HG02798 (cell line): ENCODE measurements around the gene KYNU.
"Not testable (repeated sequence)": the region's sequence is repeated elsewhere in the genome, so short reads cannot be mapped to it uniquely, and the experiment has no call there.

Source experiments
- ATAC-seq: cut with Tn5 transposase; IDR thresholded peaks from one replicate; pipeline ENCODE4 v1.9.1; 2021; ENCODE audit warnings: mild to moderate bottlenecking; ENCODE audit not compliant: unreplicated experiment, poor library complexity

KYNU gene

GRCh38 chr2:142869461-142870106 is 7.9 kb upstream of the KYNU start:
- no peak for ATAC-seq

- no peak for ATAC-seq
Measured at GRCh38 chr2:142870526-142870925, 6.9 kb upstream of the KYNU start.

- ATAC-seq, result no peak
Measured at GRCh38 chr2:142871396-142871795, 6.1 kb upstream of the KYNU start.

- ATAC-seq, result no peak
Measured at GRCh38 chr2:142872882-142873724, 4.4 kb upstream of the KYNU start.

GRCh38 chr2:142873831-142874287 is 3.6 kb upstream of the KYNU start:
- no peak for ATAC-seq

- peak; percentile 15 for ATAC-seq
Measured at GRCh38 chr2:142874293-142874814, 3.1 kb upstream of the KYNU start.

GRCh38 chr2:142875010-142875409 is 2.5 kb upstream of the KYNU start:
- ATAC-seq, result no peak

GRCh38 chr2:142875652-142876051 is 1.8 kb upstream of the KYNU start:
- ATAC-seq, result no peak

GRCh38 chr2:142876423-142876822 is 1.0 kb upstream of the KYNU start:
- ATAC-seq, result no peak

- peak; percentile 39 for ATAC-seq
Measured at GRCh38 chr2:142878031-142878678, 691 bp downstream of the KYNU start.

- ATAC-seq, result no peak
Measured at GRCh38 chr2:142879151-142879550, 1.7 kb downstream of the KYNU start.

- no peak for ATAC-seq
Measured at GRCh38 chr2:142880279-142880678, 2.8 kb downstream of the KYNU start.

- ATAC-seq, result no peak
Measured at GRCh38 chr2:142881619-142882018, 4.2 kb downstream of the KYNU start.

GRCh38 chr2:142882500-142882899 is 5.0 kb downstream of the KYNU start:
- ATAC-seq, result not testable (repeated sequence)

- ATAC-seq, result no peak
Measured at GRCh38 chr2:142883526-142883925, 6.1 kb downstream of the KYNU start.

- no peak for ATAC-seq
Measured at GRCh38 chr2:142885543-142885942, 8.1 kb downstream of the KYNU start.

- peak; percentile 99 for ATAC-seq
Measured at GRCh38 chr2:142892715-142893114, 15.3 kb downstream of the KYNU start.

GRCh38 chr2:142893241-142893640 is 15.8 kb downstream of the KYNU start:
- no peak for ATAC-seq

- ATAC-seq, result no peak
Measured at GRCh38 chr2:142897807-142898206, 20.3 kb downstream of the KYNU start.

GRCh38 chr2:142900327-142900726 is 22.9 kb downstream of the KYNU start:
- ATAC-seq, result not testable (repeated sequence)

GRCh38 chr2:142901780-142902179 is 24.3 kb downstream of the KYNU start:
- no peak for ATAC-seq
